HG03439 (cell line): ENCODE measurements around the gene NFATC4.
"Not testable (repeated sequence)": the region's sequence is repeated elsewhere in the genome, so short reads cannot be mapped to it uniquely, and the experiment has no call there.

Experiments used
- ATAC-seq: cut with Tn5 transposase; IDR thresholded peaks from one replicate; pipeline ENCODE4 v1.9.1; 2021; ENCODE audit warnings: mild to moderate bottlenecking, moderate library complexity; ENCODE audit not compliant: unreplicated experiment

The NFATC4 gene

GRCh38 chr14:24387579-24387978 is 19.6 kb downstream of the NFATC4 start:
- not testable (repeated sequence) for ATAC-seq

GRCh38 chr14:24388474-24389179 is 20.6 kb downstream of the NFATC4 start:
- ATAC-seq = no peak

- no peak for ATAC-seq
These were observed 21.4 kb downstream of the NFATC4 start for GRCh38 chr14:24389226-24389848.

GRCh38 chr14:24390701-24391468 is 22.9 kb downstream of the NFATC4 start:
- no peak for ATAC-seq

- ATAC-seq = no peak
These were observed 24.5 kb downstream of the NFATC4 start for GRCh38 chr14:24392325-24393091.

GRCh38 chr14:24394275-24394674 is 26.3 kb downstream of the NFATC4 start:
- no peak for ATAC-seq

GRCh38 chr14:24395609-24396582 is 27.9 kb downstream of the NFATC4 start:
- ATAC-seq = no peak

- no peak for ATAC-seq
These were observed 29.8 kb downstream of the NFATC4 start for GRCh38 chr14:24397639-24398292.

- ATAC-seq = no peak
These were observed 30.3 kb downstream of the NFATC4 start for GRCh38 chr14:24398293-24398652.

GRCh38 chr14:24398653-24399446 is 30.9 kb downstream of the NFATC4 start, which contains the start of gene NYNRIN:
Gene NYNRIN, plus strand, starts transcription at chr14:24399003. Its CDS starts 244 bp downstream, at chr14:24399247.
- ATAC-seq = no peak

GRCh38 chr14:24399447-24399822 is 31.5 kb downstream of the NFATC4 start:
- ATAC-seq = no peak

- no peak for ATAC-seq
These were observed 32.2 kb downstream of the NFATC4 start for GRCh38 chr14:24399999-24400718.

GRCh38 chr14:24401810-24402702 is 34.1 kb downstream of the NFATC4 start:
- ATAC-seq = no peak

GRCh38 chr14:24403294-24403998 is 35.5 kb downstream of the NFATC4 start:
- ATAC-seq = no peak

- no peak for ATAC-seq
These were observed 36.8 kb downstream of the NFATC4 start for GRCh38 chr14:24404814-24405213.

GRCh38 chr14:24406416-24406815 is 38.4 kb downstream of the NFATC4 start:
- ATAC-seq = no peak
